RWPE2 (cell line): ENCODE measurements around the gene RABGAP1L.

ENCODE experiments used
- ATAC-seq: fragments of 200-7000 bp; cut with Tn5 transposase; 3 replicates; pipeline ENCODE4 v1.9.1; 2021; ENCODE audit warnings: low read depth
- DNase-seq: peaks from one replicate; pipeline ENCODE4 v3.0.0-alpha.2; 2020; ENCODE audit warnings: low spot score
- H3K27ac ChIP-seq: fragments of 450-650 bp; 2 replicates; pipeline ENCODE4 v1.5.1; 2017; ENCODE audit warnings: mild to moderate bottlenecking; ENCODE audit not compliant: poor library complexity, severe bottlenecking
- H3K27me3 ChIP-seq: fragments of 250-450 bp; sonication (Bioruptor Pico); 2 replicates; pipeline ENCODE4 v1.5.1; 2021; ENCODE audit warnings: mild to moderate bottlenecking, moderate library complexity; ENCODE audit not compliant: insufficient read depth, poor library complexity, severe bottlenecking
- H3K36me3 ChIP-seq: fragments of 250-450 bp; sonication (Bioruptor Pico); 2 replicates; pipeline ENCODE4 v1.5.1; 2020; ENCODE audit warnings: low read depth, mild to moderate bottlenecking, moderate library complexity
- H3K4me1 ChIP-seq: fragments of 250-450 bp; sonication (Bioruptor Pico); 2 replicates; pipeline ENCODE4 v1.5.1; 2021; ENCODE audit warnings: mild to moderate bottlenecking, moderate library complexity; ENCODE audit not compliant: insufficient read depth, poor library complexity, severe bottlenecking
- H3K4me3 ChIP-seq: fragments of 250-450 bp; sonication (Bioruptor Pico); 2 replicates; pipeline ENCODE4 v1.5.1; 2021; ENCODE audit warnings: mild to moderate bottlenecking, moderate library complexity; ENCODE audit not compliant: severe bottlenecking
- H3K9me3 ChIP-seq: fragments of 250-450 bp; sonication (Bioruptor Pico); 2 replicates; pipeline ENCODE4 v1.5.1; 2021; ENCODE audit warnings: mild to moderate bottlenecking, moderate library complexity; ENCODE audit not compliant: severe bottlenecking
- TF ChIP-seq, protein P1 (sequence below): fragments of 450-650 bp; IDR thresholded peaks from one replicate; pipeline ENCODE4 v1.5.1; 2017; ENCODE audit warnings: mild to moderate bottlenecking, moderate library complexity; ENCODE audit not compliant: poor library complexity, severe bottlenecking

RABGAP1L gene

DNA sequence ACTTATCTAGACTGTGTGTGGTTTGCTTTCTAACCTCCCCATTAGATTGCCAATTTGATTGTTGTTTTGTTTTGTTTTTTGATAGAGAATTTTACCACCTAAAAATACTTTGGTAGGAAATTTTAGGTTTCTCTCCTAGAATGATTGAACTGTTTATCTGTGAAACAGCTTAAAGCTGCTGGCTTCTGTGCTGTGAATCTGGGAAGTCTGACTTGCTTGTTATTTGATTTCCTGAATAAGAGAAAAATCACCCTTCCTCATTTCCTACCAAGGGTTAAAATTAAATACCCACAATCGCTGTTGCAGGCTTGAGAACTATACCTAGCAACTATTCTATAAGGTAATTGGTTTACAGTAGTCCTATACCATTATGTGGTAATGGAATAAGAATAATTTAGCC lies 641.6 kb downstream of the RABGAP1L start:
- peaks cover 17% of the 10 kb centered on the region for H3K4me1 ChIP-seq
- no peaks in the 10 kb centered on the region for H3K27me3 ChIP-seq
- no peaks in the 10 kb centered on the region for H3K36me3 ChIP-seq
- H3K4me3 ChIP-seq: no peak overlapping the region
- DNase-seq (no peak), ATAC-seq (no peak)
- H3K9me3 ChIP-seq: no peaks in the 10 kb centered on the region
- H3K27ac ChIP-seq: no peak overlapping the region
- TF ChIP-seq, protein P1, sequence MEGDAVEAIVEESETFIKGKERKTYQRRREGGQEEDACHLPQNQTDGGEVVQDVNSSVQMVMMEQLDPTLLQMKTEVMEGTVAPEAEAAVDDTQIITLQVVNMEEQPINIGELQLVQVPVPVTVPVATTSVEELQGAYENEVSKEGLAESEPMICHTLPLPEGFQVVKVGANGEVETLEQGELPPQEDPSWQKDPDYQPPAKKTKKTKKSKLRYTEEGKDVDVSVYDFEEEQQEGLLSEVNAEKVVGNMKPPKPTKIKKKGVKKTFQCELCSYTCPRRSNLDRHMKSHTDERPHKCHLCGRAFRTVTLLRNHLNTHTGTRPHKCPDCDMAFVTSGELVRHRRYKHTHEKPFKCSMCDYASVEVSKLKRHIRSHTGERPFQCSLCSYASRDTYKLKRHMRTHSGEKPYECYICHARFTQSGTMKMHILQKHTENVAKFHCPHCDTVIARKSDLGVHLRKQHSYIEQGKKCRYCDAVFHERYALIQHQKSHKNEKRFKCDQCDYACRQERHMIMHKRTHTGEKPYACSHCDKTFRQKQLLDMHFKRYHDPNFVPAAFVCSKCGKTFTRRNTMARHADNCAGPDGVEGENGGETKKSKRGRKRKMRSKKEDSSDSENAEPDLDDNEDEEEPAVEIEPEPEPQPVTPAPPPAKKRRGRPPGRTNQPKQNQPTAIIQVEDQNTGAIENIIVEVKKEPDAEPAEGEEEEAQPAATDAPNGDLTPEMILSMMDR: no peak

DNA sequence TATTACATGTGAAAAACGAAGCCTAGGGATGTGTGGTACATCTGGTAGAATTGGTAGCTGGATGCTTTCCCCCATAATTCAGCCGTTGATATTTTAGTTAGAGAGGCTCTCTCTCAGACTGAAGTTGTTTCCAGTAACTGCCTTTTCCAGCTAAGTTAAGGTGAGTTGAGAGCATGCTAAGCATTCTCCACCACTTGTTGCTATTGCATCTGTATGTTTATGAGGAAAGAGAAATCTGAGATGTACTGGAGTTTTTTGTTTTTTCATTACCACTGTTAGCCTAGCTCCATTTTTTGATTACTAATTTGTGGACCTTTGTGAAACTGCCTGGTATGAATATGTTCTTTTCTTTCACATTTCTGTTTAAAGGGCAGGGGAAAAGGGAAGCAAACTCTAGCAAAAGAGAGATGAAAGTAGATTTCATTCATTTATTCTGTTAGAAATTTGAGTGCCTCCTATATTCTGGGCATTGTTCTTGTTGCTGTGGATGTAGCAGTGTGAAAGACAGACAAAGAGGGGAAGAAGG lies 650.5 kb downstream of the RABGAP1L start:
- no peak for DNase-seq
- H3K27me3 ChIP-seq: no peaks in the 10 kb centered on the region
- no peak for ATAC-seq
- no peak overlapping the region for H3K27ac ChIP-seq
- H3K4me1 ChIP-seq: peaks cover 2% of the 10 kb centered on the region
- H3K36me3 ChIP-seq: no peaks in the 10 kb centered on the region
- H3K9me3 ChIP-seq: no peaks in the 10 kb centered on the region
- TF ChIP-seq, protein P1: no peak
- H3K4me3 ChIP-seq: no peak overlapping the region

DNA sequence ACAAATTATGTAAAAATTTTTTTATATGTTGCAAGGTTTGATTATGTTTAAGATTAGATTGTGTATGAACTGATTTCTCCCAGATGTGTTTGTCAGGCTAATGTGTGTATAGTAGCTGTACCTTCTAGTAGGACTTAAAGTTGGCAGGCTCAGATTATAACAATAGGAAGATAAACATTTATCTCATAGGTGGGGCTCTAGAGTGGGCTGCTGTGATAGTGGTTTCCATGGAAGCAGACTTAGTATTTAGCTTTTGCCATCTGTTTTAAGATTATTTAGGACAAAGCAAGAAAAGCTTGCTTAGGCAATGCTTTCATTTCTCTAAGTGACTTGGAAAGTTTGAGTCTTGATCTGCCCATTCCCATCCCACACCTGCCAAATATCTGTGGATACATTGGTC lies 652.7 kb downstream of the RABGAP1L start:
- Histone ChIP-seq H3K4me3 (no peak overlapping the region), H3K27me3 (no peaks in the 10 kb centered on the region), H3K36me3 (no peaks in the 10 kb centered on the region), H3K9me3 (no peaks in the 10 kb centered on the region), H3K27ac (no peak overlapping the region), H3K4me1 (peaks cover 13% of the 10 kb centered on the region)
- DNase-seq (no peak), ATAC-seq (no peak)
- TF ChIP-seq, protein P1: no peak

DNA sequence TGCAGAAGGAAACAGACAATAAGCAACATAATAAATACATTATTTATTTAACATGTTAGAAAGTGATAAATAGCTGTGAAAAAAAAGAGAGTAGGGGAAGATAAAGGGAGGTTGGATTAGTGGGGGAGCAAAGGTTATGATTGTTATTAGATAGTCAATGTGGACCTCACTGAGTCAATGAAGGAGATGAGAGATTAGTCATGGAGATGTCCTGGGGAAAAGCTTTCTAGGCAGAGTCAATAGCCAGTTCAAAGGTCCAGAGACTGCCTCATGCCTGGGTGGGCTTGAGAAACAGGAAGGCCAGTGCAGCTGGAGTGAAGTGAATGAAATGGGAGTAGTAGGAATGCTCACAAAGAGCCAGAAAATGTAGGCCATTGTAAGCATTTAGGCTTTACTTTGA lies 653.3 kb downstream of the RABGAP1L start:
- no peak for ATAC-seq
- H3K27me3 ChIP-seq: no peaks in the 10 kb centered on the region
- TF ChIP-seq, protein P1: no peak
- H3K9me3 ChIP-seq: no peaks in the 10 kb centered on the region
- no peak overlapping the region for H3K27ac ChIP-seq
- no peak for DNase-seq
- H3K36me3 ChIP-seq: no peaks in the 10 kb centered on the region
- H3K4me1 ChIP-seq: peaks cover 16% of the 10 kb centered on the region
- no peak overlapping the region for H3K4me3 ChIP-seq

DNA sequence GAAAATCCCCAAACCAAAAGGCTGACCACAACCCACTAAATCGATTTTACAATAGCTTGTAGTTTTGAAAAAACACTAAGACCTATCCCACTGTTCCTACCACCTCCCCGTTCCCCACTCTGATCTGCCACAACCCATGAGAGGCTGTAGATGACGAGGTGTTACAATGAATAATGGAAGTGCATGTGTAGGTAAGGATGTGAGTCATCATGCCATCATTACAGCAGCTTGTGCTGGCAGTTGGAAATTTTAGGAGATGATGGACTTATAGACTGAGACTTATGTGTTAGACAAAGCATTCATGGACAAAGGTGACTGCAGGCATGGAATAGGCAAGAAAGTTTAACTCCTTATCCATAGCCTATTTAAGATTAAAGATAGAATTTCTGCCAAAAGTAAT lies 655.7 kb downstream of the RABGAP1L start:
- TF ChIP-seq, protein P1: no peak
- Histone ChIP-seq H3K27me3 (no peaks in the 10 kb centered on the region), H3K9me3 (no peaks in the 10 kb centered on the region), H3K4me3 (no peak overlapping the region), H3K27ac (peak overlapping the region; percentile 52), H3K4me1 (peaks cover 35% of the 10 kb centered on the region), H3K36me3 (no peaks in the 10 kb centered on the region)
- DNase-seq (peak; percentile 49), ATAC-seq (peak; percentile 96)
